Keratinocyte (primary cell): ENCODE results near the gene SLC9A7. TPM values are rescaled to one million over a fixed set of nuclear protein-coding genes. Genes with fewer than 3 reads are reported as not detected.

Experiments
- DNase-seq: peaks from one replicate; pipeline ENCODE4 v3.0.0-alpha.2; 2011; ENCODE audit warnings: low read depth, missing footprints, low spot score
- FAIRE-seq: peaks from 2 replicates; lab custom pipeline; 2011; peaks lifted over from hg19 to GRCh38; lab: Jason Lieb, UNC
- H2AFZ ChIP-seq: 2 replicates; pipeline ENCODE4 v1.6.0; 2012; ENCODE audit warnings: low read length, control low read depth, inconsistent platforms; ENCODE audit not compliant: control insufficient read depth
- H3K27ac ChIP-seq: 2 replicates; pipeline ENCODE4 v1.5.1; 2011; ENCODE audit warnings: low read length; ENCODE audit not compliant: control insufficient read depth, insufficient read depth
- H3K27me3 ChIP-seq: 3 replicates; pipeline ENCODE4 v1.6.0; 2011; ENCODE audit warnings: low read length; ENCODE audit not compliant: control insufficient read depth, insufficient read depth; ENCODE audit errors: extremely low read depth
- H3K36me3 ChIP-seq, 2 experiments: 2 replicates in 1 of 2; 3 replicates in 1 of 2; pipeline ENCODE4 v1.5.1; 2011; ENCODE audit warnings: low read length in 2 of 2, mild to moderate bottlenecking in 1 of 2; ENCODE audit not compliant: control insufficient read depth in 2 of 2, insufficient read depth in 2 of 2; ENCODE audit errors: extremely low read depth in 1 of 2
- H3K4me1 ChIP-seq: 3 replicates; pipeline ENCODE4 v1.5.1; 2011; ENCODE audit warnings: low read length; ENCODE audit not compliant: control insufficient read depth, insufficient read depth; ENCODE audit errors: extremely low read depth
- H3K4me2 ChIP-seq: 3 replicates; pipeline ENCODE4 v1.6.0; 2011; ENCODE audit warnings: low read depth, low read length; ENCODE audit not compliant: control insufficient read depth, insufficient read depth; ENCODE audit errors: extremely low read depth
- H3K4me3 ChIP-seq, 3 experiments: fragments of 200-600 bp in 1 of 3; sonication (generic) in 1 of 3; 2 replicates in 2 of 3; 3 replicates in 1 of 3; pipeline ENCODE4 v1.5.1; 2011 to 2016; ENCODE audit warnings: low read length in 3 of 3, mild to moderate bottlenecking in 3 of 3, control low read depth in 2 of 3, inconsistent platforms in 1 of 3, low read depth in 1 of 3, mixed read lengths in 1 of 3, mixed run types in 1 of 3, moderate library complexity in 1 of 3; ENCODE audit not compliant: control insufficient read depth in 2 of 3, insufficient read depth in 2 of 3; ENCODE audit errors: extremely low read depth in 1 of 3
- H3K79me2 ChIP-seq: 2 replicates; pipeline ENCODE4 v1.6.0; 2012; ENCODE audit warnings: low read length; ENCODE audit not compliant: control insufficient read depth, insufficient read depth
- H3K9ac ChIP-seq: 3 replicates; pipeline ENCODE4 v1.6.0; 2011; ENCODE audit warnings: low read length; ENCODE audit not compliant: control insufficient read depth, insufficient read depth; ENCODE audit errors: extremely low read depth
- H3K9me1 ChIP-seq: 3 replicates; pipeline ENCODE4 v1.6.0; 2011; ENCODE audit warnings: low read length; ENCODE audit not compliant: control insufficient read depth, insufficient read depth; ENCODE audit errors: extremely low read depth
- H3K9me3 ChIP-seq: 2 replicates; pipeline ENCODE4 v1.5.1; 2012; ENCODE audit warnings: low read depth, low read length; ENCODE audit not compliant: control insufficient read depth
- H4K20me1 ChIP-seq: 3 replicates; pipeline ENCODE4 v1.6.0; 2011; ENCODE audit warnings: low read length; ENCODE audit not compliant: control insufficient read depth, insufficient read depth; ENCODE audit errors: extremely low read depth
- EZH2 ChIP-seq: IDR thresholded peaks from one replicate; pipeline ENCODE4 v1.6.1; 2012; ENCODE audit warnings: inconsistent platforms, mild to moderate bottlenecking, low read length, moderate library complexity
- dilution Hi-C: fragments of 300-500 bp; cut with MboI; formaldehyde crosslinking; loops from one replicate; pipeline ENCODE4 v1.7.0; 2020; ENCODE audit warnings: low sequenced_read_pairs; ENCODE audit not compliant: extremely low pct_ligation_motif_present
- polyA plus RNA-seq, 5 experiments: library from polyadenylated mRNA; depleted of rRNA in 3 of 5; stranded (reverse) in 3 of 5; stranded (forward) in 1 of 5; unstranded in 1 of 5; fragments of >200 nt; gene quantifications; 1 replicate in 1 of 5; 2 replicates in 3 of 5; 3 replicates in 1 of 5; pipeline versions ENCODE4 v1.2.1 to v1.2.3, GENCODE V29; 2011 to 2012; ENCODE audit warnings: missing spikeins in 2 of 5, low read depth in 1 of 5, low replicate concordance in 1 of 5
- TF ChIP-seq, protein P1 (sequence below), 3 experiments: IDR thresholded peaks in 1 of 3; conservative IDR thresholded peaks in 1 of 3; optimal IDR thresholded peaks in 1 of 3; 2 replicates in 2 of 3; 3 replicates in 1 of 3; pipeline versions ENCODE3 to v1.5.1; 2011; ENCODE audit warnings: low read length in 3 of 3, mild to moderate bottlenecking in 3 of 3, moderate library complexity in 2 of 3, control low read depth in 1 of 3, inconsistent platforms in 1 of 3; ENCODE audit not compliant: insufficient read depth in 2 of 3; ENCODE audit errors: extremely low read depth in 1 of 3

SLC9A7 gene
- polyA plus RNA-seq, 1 donor (not counting 4 experiments of a cell fraction or from before 2014, with no cell fraction given), result 8.1 TPM

DNA sequence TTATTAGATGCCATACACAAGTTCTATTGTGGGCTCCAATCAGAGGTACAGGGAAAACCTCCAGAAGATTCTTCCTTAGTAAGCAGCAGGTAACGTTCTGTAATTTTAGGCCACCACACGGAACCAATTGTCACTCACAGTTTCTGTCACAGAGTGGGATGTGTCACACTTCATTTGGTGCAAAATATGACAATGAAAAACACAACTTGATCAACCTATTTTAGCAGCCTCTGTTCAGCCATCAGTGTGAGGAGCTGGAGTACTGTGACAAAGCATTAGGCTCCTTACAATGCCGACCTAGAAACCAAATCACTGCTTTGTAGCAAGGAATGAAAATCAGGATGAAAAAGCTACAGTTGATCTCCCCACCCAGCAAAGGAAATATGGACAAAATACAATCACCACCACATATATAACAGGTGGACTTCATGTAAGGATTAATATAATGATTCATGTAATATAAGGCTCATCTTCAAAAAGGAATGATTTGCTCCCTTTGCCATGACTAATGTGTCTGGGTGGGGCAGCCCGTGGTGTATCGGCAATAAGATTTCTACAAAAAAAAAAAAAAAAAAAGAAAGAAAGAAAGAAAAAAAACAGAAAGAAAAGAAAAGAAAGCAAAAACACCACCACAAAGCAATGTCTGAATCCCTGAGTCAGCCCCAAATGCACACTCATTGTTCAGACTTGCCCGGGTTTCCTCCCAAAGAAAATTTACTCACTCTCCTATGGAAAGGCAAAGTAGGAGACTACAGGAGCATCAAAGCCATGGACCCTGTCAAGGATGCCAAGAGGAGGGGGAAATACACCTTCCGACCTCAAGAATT is 36.0 kb downstream of the SLC9A7 start:
- FAIRE-seq (no peak), DNase-seq (no peak)
- Histone ChIP-seq H3K36me3 (no peaks in the 10 kb centered on the region), H3K9ac (no peak overlapping the region), H4K20me1 (no peaks in the 10 kb centered on the region), H3K4me2 (peak overlapping the region; percentile 67), H3K79me2 (no peaks in the 10 kb centered on the region), H3K4me1 (peaks cover 11% of the 10 kb centered on the region), H3K9me3 (no peaks in the 10 kb centered on the region), H3K9me1 (peaks cover 3% of the 10 kb centered on the region), H3K27me3 (no peaks in the 10 kb centered on the region), H3K4me3 (no peak overlapping the region), H2AFZ (no peak overlapping the region), H3K27ac (peak overlapping the region; percentile 39)
- dilution Hi-C loops, result no loop called here
- no peak for TF ChIP-seq EZH2
- TF ChIP-seq, protein P1, sequence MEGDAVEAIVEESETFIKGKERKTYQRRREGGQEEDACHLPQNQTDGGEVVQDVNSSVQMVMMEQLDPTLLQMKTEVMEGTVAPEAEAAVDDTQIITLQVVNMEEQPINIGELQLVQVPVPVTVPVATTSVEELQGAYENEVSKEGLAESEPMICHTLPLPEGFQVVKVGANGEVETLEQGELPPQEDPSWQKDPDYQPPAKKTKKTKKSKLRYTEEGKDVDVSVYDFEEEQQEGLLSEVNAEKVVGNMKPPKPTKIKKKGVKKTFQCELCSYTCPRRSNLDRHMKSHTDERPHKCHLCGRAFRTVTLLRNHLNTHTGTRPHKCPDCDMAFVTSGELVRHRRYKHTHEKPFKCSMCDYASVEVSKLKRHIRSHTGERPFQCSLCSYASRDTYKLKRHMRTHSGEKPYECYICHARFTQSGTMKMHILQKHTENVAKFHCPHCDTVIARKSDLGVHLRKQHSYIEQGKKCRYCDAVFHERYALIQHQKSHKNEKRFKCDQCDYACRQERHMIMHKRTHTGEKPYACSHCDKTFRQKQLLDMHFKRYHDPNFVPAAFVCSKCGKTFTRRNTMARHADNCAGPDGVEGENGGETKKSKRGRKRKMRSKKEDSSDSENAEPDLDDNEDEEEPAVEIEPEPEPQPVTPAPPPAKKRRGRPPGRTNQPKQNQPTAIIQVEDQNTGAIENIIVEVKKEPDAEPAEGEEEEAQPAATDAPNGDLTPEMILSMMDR (optimal IDR thresholded peaks at IDR 0.05 in 1 of 3, IDR thresholded peaks at IDR 0.05 in 1 of 3, conservative IDR thresholded peaks at IDR 0.05 in 1 of 3; ENCODE audit: extremely low read depth in 1 of 3, insufficient read depth in 2 of 3, low read length in 3 of 3), result no peak

GRCh38 chrX:46716796-46717195 is 42.1 kb downstream of the SLC9A7 start:
- Histone ChIP-seq H3K4me2 (no peak overlapping the region), H3K9ac (no peak overlapping the region), H3K4me3 (no peak overlapping the region), H3K9me1 (no peaks in the 10 kb centered on the region), H3K79me2 (no peaks in the 10 kb centered on the region), H2AFZ (no peak overlapping the region), H4K20me1 (no peaks in the 10 kb centered on the region), H3K36me3 (no peaks in the 10 kb centered on the region), H3K27ac (no peak overlapping the region), H3K9me3 (no peaks in the 10 kb centered on the region), H3K4me1 (peaks cover under 1% of the 10 kb centered on the region), H3K27me3 (no peaks in the 10 kb centered on the region)
- DNase-seq (no peak), FAIRE-seq (no peak)
- dilution Hi-C loops, result no loop called here
- TF ChIP-seq, protein P1 (optimal IDR thresholded peaks at IDR 0.05 in 1 of 3, IDR thresholded peaks at IDR 0.05 in 1 of 3, conservative IDR thresholded peaks at IDR 0.05 in 1 of 3; ENCODE audit: extremely low read depth in 1 of 3, insufficient read depth in 2 of 3, low read length in 3 of 3), result no peak
- no peak for TF ChIP-seq EZH2
